ENCODE data around the gene LRRC25.
"Not testable (repeated sequence)": the region's sequence is repeated elsewhere in the genome, so short reads cannot be mapped to it uniquely, and the experiment has no call there.

LRRC25 gene

DNA sequence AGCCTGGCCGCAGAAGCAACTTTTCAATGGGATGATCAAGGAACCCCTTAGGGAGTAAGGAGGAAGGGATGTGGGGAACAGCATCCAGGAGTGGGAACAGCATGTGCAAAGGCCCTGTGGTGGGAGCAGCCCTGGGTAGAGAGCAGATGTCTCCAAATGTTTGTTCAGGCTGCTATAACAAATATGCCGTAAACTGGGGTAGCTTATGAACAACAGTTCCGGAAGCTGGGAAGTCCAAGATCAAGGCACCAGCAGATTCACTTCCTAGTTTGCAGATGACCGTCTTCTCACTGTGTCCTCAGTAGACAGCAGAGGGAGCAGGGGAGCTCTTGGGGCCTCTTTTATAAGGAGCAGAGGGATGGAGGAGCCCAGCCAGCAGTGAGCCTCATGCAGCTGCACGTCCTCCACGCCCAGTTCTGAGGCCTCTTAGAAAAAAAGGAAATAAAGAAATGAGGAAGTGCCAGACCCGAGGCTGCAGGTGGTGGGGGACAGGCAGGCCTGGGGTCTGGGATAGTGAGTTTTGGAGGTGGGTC is 4.2 kb upstream of the LRRC25 start:
- no peak for DNase-seq

DNA sequence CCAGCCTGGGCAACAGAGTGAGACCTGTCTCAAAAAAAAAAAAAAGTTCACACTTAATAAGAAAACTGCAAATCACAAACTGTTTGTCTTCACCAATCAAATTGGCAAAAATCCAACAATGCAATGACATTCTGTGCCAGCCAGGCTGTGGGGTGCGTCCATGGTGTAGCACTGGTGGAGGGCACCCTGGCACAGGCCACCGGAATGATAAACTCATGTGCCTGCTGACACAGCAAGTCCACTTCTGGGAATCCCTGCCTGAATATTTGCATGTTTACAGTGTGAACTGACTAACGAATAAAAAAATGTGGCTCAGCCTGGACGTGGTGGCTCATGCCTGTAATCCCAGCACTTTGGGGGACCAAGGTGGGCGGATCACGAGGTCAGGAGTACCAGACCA is 1.6 kb upstream of the LRRC25 start:
- peak; percentile 25 for DNase-seq

DNA sequence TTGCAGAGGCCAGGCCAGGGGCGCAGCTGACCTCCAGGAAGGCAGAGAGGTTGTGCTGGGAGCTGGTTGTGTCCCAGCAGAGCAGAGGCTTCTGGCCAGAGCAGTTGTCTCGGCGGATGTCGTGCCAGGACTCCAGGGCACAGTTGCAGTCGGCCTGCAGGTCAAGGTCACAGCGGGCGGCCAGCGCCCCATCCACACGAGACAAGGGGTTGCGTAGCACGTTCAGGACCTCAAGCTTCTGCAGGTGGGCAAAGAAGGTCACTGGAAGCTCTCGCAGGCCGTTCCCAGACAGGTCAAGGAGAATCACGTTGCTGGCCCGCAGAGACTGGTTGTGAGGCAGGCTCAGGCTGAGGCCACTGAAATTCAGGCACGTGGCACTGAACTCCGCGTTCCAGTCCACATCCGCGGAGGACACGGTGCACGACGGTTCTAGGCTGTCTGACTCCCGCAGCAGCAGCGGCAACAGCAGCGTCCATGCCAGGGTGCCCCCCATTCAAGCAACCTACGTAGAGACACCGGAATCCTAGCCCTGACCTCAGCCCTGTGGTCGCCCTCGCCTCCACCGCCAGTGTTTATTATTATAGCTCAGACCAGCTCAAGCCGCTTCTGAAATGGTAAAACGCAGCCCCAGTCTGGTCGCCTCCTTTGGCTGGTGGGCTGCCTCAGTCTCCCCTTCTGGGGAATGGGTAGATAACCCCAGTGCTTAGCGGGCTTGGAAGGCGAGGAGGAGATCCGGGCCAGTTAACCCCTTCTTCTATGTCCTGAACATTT is 766 bp downstream of the LRRC25 start:
- DNase-seq: no peak

DNA sequence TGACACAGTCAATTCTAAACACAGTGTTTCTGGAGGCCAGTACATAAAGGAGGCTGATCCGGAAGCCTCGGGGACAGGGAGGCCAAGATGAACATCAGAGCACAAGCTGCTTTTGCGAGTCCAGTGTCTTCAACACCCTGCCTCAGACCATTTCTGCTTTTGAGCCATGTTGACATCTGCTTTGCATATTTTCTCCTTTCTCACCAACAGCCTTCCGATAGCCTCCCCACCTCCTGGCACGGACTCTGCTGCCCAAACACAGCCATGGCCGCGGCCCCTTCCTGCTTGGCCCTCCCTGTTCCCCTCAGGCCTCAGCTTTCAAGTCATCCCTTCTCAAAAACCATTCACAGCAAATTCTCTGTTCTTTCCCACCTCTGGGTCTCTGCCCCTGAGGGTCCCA is 3.6 kb downstream of the LRRC25 start:
- DNase-seq: no peak

DNA sequence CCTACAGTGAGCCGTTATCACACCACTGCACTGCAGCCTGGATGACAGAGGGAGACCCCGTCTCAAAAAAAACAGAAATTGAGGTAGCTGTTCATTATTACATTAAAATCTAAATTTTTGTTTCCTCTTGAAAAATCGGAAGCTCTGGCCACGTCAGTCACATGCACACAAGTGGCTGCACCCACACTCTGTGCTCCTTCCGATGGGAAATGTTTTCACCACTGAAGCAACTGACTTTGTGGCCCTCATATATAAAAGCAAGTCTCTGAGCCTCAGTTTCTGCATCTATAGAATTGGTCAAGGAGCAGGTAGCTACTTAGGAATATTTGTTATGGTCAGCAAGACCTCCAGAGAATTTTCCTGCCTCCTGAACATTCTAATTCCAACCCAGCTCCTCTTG is 4.5 kb downstream of the LRRC25 start:
- DNase-seq: no peak

DNA sequence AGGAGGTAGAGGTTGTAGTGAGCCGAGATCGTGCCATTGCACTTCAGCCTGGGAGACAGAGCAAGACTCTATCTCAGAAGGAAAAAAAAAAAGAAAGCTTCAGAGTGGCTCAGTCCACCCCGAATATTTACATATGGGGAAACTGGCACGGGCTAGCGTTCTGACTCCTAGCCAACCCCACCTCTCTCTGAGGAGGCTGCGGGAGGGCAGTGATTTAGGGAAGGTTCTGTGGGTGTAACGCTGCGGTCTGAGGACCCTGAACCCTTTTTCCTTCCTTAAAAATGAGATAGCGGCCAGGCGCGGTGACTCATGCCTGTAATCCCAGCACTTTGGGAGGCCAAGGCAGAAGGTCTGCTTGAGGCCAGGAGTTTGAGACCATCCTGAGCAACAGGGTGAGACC is 5.0 kb downstream of the LRRC25 start:
- no peak for DNase-seq

DNA sequence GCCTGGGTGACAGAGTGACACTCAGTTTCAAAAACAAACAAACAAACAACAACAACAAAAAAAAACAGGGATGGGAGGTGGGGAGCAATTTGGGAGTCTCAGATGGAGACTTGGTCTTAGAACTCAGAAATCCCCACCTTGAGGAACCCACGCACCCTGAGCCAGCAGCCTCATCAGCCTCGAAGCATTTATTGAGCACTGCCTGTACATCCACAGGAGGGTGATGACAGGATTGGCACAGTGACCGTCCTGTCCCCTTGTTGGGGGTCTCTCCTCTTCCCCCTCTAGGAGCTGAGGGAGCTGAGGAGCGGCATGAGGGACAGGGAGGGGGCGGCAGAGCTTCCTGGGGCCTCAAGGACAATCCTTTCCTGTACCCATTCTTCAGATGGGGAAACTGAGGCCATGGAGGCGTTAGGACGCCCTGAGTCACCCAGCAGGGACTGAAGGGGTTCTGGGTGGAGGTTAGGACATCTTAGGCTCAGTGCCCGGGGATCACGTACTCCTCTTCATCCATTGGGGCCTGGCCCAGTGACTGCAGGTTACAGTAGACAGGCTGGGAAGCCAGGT is 5.8 kb downstream of the LRRC25 start:
- DNase-seq: no peak

DNA sequence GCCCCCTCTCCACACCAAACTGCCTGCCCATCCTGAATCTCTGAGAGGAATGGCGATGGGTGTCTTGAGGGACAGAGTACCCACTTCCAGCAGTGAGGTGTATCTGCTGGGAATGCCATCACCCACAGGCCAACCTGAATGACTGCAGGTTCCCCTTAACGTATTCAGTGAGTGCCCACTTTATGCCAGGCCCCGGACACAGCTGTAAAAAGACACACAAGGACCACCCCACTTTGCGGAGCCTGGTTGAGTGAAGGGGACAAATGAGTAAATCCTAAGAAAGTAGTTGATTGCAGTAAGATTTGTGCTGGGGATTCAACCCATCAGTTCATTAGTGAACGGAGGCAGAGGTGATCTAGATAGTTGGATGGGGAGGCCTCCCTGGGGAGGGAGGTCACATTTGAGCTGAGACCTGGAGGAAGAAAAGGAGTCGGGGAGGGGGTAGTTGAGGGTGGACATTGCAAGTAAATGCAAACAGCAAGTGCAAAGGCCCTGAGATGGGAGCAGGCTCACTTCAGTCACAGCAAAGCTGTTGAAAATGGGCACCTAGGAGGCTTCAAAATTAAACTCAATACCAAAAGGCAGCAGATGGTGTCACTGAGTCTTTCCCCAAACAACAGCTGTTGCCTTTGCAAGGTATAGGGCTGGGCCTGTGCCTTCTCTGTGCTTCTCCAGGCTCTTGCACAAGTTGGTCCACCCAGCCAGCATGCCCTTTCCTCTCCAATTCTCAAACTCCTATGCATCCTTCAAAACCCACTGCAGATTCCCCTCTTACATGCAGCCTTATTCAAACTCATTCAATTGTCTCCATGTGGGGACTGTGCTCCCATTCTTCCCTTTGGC is 7.1 kb downstream of the LRRC25 start:
- DNase-seq: no peak

DNA sequence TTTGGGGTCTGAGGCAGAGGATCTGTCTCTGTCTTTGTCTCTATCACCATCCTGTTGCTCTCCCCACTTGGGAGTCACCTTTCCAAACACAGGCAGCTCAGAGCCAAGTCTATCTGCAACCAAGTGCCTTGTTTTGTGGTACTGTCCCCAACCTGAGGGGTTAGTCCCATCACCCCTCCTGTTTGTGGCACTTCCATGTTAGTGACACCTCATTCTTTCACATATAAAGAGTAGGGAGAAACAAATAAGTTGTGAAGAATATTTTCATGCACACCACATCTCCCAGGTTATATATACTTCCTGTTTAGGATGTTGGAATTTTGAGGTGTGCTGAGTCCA is 7.7 kb downstream of the LRRC25 start:
- no peak for DNase-seq

DNA sequence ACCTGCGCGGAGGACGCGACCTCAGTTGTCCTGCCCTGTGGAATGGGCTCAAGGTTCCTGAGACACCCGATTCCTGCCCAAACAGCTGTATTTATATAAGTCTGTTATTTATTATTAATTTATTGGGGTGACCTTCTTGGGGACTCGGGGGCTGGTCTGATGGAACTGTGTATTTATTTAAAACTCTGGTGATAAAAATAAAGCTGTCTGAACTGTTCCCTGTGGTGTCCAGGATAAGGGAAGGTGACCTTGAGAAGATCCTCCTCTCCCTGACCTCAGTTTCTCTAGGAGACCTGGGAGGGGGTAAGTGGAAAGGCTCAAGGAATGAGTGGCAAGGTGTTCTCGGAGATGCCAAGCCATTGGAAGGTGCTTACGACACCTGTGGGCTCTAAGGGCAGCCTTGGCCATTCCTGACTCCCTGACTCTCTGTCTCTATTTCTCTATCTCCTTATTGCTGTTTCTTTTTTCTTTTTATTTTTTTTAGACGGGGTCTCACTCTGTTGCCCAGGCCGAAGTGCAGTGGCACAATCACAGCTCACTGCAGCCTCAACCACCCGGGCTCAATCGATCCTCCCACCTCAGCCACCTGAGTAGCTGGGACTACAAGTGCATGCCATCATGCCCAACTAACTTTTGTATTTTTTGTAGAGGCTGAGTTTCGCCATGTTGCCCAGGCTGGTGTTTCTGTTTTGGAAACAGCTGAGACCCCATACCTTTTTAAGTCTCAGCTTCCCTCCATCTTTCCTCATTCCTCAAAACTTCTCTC is 8.3 kb downstream of the LRRC25 start:
- no peak for DNase-seq

DNA sequence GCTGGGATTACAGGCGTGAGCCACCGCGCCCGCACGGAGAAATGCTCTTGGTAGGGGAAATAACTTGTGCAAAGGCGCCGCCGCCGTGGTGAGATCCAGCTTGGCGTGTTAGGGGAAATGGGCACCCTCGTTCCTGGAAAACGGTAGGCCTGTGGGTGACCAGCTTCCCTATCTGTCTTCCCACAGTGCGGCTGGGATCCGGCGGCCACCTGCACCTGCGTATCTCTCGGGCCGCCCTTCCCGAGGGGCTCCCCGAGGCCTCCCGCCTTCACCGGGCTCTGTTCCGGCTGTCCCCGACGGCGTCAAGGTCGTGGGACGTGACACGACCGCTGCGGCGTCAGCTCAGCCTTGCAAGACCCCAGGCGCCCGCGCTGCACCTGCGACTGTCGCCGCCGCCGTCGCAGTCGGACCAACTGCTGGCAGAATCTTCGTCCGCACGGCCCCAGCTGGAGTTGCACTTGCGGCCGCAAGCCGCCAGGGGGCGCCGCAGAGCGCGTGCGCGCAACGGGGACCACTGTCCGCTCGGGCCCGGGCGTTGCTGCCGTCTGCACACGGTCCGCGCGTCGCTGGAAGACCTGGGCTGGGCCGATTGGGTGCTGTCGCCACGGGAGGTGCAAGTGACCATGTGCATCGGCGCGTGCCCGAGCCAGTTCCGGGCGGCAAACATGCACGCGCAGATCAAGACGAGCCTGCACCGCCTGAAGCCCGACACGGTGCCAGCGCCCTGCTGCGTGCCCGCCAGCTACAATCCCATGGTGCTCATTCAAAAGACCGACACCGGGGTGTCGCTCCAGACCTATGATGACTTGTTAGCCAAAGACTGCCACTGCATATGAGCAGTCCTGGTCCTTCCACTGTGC is 9.1 kb downstream of the LRRC25 start:
- peak; percentile 84 for DNase-seq

DNA sequence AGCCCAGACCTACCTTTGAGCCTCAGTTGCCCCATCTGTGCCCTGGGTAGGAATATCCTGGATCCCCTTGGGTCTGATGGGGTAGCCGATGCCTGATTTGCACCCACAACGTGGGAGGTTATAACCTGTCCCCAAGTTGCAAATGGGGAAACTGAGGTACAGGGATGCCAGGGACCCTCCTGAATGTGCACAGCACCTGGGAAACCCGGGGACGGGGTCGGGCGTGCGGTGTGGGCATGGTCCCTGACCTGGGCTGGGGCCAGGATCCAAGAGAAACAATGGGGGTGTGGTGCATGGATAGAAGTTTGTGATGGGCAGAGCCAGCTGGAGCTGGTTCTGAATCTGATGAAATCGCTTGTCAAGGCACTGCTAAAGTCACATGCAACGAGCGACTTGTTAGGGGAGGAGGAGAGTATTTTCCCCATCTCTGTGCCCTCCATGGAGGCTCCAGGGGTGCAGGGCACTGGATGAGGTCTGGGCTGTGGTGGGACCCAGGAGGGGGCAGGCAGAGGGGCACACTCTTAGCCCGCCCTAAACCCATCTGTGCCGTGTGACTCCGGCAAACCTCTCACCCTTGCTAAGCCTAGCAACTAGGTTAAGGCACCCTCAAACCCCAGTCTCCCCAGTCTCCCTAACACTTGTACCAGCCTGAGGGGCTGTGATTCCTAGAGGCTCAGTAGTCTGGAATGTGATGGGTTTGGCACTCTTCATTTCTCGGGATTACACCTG is 10.7 kb downstream of the LRRC25 start:
- no peak for DNase-seq

DNA sequence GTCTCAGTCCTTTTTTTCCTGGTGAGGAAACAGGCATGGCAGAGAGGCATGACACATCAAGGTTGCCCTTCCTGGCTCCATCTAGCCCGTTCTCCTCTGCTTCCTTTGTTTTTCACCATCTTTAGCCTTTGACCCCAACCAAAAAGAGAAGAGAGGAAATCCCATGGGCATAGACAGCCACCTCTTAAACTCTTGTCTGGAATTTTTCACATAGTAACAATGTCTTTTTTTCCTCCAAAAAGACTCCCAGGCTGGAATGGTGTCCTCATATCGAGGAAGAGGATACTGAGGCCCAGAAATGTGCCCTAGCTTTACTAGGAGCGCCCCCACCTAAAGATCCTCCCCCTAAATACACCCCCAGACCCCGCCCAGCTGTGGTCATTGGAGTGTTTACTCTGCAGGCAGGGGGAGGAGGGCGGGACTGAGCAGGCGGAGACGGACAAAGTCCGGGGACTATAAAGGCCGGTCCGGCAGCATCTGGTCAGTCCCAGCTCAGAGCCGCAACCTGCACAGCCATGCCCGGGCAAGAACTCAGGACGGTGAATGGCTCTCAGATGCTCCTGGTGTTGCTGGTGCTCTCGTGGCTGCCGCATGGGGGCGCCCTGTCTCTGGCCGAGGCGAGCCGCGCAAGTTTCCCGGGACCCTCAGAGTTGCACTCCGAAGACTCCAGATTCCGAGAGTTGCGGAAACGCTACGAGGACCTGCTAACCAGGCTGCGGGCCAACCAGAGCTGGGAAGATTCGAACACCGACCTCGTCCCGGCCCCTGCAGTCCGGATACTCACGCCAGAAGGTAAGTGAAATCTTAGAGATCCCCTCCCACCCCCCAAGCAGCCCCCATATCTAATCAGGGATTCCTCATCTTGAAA is 11.5 kb downstream of the LRRC25 start, which contains the start of gene GDF15:
Gene GDF15 (plus strand): TSS at position 484 of the 868 bp plus-strand sequence. CDS start 32 bp downstream, at position 516.
- DNase-seq: no peak

DNA sequence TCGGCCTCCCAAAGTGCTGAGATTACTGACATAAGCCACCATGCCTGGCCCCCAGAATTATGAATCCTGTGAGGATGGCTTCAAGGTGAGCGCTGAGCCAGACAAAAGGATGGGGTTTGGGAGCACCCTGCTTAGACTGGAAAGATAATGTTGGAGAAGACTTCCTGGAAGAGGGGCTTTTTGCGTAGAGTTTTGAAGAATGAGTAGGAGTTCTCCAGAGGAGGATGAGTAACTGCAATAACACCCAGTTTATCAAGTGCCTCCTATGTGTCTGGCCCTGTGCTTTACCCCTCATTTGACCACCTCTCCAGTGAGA is 12.1 kb downstream of the LRRC25 start:
- no peak for DNase-seq

DNA sequence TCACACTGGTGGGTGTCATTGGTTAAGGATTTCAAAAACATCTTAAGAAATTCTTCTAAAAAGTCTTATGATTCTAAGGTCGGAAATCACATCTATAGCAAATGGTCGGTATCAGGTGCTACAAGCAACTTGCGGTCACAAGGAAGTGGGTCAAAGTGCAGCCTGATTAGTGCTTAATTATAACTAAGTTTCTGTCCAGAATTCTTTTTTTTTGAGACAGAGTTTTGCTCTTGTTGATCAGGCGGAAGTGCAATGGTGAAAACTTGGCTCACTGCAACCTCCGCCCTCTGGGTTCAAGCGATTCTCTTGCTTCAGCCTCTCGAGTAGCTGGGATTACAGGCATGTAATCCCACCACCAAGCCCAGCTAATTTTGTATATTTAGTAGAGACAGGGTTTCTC is 12.6 kb downstream of the LRRC25 start:
- no peak for DNase-seq

DNA sequence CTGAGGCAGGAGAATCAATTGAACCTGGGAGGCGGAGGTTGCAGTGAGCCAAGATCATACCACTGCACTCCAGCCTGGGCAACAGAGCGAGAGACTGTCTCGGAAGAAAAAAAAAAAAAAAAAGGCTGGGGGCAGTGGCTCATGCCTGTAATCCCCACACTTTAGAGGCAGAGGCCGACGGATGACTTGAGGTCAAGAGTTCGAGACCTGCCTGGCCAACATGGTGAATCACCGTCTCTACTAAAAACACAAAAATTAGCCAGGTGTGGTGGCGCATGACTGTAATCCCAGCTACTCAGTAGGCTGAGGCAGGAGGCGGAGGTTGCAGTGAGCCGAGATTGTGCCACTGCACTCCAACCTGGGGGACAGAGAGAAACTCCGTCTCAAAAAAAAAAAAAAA is 13.8 kb downstream of the LRRC25 start:
- DNase-seq: not testable (repeated sequence)

DNA sequence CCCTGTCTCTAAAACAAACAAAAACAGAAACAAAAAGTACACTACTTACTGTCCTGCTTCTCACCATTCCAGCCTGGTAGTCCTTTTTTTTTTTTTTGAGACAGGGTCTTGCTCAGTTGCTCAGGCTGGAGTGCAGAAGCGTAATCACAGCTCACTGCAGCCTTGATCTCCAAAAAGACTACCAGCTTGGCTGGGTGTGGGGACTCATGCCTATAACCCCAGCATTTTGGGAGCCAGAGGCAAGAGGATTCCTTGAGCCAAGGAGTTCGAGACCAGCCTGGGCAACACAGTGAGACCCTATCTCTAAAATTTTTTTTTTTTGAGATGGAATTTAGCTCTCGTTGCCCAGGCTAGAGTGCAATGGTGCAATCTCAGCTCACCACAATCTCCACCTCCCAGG is 16.6 kb downstream of the LRRC25 start:
- no peak for DNase-seq

DNA sequence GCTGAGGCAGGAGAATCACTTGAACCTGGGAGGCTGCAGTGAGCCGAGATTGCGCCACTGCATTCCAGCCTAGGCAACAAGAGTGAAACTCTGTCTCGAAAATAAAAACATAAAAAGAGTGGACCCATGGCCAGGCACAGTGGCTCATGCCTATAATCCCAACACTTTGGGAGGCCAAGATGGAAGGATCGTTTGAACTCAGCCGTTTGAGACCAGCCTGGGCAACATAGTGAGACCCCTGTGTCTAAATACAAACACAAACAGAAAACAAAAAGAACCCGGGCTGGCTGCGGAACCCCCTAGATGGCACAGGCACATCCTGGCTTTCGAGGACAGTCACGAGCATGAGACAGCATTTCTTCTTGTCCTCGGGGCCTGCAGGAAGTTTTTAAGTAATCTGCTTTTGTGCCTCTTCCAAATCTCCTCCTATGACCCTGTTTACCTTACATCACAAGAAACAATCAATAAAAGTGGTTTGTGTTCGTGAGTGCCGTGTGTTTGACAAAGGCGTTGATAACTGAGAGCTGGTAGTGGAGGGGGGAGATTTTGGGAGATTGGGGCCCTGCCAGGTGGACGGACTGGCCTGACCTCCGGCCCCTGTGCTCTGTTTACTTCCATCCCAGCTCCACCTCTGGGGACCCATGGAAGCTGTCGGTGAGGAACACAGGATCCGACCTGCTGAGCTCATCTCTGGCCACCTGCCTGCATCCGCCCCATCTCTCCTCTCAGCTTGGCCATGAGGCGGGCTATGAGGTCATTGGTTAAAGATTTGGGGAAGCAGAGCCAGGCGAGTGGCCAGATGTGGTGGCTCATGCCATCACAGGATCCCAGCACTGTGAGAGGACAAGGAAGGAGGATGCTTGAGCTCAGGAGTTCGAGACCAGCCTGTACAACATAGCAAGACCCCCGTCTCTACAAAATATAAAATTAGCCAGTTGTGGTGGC is 17.3 kb downstream of the LRRC25 start:
- no peak for DNase-seq

DNA sequence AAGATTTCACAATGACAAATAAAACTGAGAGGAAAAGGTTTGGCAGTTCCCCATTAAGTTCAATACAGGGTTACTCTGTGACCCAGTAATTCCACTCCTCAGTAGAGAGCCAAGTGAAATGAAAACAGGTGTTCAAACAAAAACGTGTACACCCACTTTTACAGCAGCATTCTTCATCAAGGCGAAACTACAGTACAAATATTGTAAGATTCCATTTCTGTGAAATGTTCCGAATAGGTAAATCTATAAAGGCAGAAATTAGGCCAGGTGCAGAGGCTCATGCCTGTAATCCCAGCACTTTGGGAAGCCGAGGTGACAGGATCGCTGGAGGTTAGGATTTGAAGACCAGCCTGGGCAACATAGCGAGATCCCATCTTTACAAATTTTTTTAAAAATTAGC is 20.4 kb downstream of the LRRC25 start:
- peak; percentile 24 for DNase-seq

All from NCI-H1105 treated with DMSO at 0.1 percent for 48 hours (cell line).